ENCODE measurements around the gene AOPEP.

AOPEP gene

DNA sequence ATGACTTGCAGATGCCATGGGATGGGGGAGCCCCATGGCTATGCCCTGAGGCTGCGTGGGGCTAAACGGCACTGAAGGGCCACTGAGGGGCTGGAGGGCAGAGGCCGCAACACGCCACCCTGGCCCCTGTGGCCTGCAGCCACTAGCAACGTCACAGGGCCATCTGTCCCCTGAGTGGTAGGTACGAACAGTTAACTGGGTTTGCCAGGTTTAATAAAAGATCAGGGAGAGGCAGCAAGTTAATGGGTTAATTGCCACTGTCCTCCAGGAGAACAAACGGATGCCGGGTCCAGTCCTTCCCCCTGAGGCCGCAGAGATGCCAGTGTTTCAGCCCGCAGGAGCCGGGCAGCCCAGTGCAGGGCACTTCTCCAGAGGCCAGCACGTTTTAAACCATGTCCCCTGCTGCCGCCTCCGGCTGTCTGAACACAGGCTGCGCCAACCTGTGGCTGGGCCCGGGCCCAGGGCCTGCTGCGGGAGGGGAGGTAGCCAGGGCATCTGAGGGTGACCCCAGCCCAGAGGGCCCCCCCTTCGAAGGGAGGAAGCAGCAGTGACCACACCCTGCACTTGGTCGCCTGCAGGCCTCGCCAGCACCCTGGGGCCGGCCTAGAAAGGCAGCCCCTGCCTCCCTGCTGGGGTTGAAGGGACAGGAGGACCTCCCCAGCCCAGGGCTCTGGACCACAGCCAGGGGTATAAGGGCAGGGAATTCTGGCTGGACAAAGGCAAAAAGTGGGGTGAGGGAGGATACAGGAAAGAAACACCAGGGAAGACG, 363.7 kb downstream of the AOPEP start:
- DNase-seq: no peak

DNA sequence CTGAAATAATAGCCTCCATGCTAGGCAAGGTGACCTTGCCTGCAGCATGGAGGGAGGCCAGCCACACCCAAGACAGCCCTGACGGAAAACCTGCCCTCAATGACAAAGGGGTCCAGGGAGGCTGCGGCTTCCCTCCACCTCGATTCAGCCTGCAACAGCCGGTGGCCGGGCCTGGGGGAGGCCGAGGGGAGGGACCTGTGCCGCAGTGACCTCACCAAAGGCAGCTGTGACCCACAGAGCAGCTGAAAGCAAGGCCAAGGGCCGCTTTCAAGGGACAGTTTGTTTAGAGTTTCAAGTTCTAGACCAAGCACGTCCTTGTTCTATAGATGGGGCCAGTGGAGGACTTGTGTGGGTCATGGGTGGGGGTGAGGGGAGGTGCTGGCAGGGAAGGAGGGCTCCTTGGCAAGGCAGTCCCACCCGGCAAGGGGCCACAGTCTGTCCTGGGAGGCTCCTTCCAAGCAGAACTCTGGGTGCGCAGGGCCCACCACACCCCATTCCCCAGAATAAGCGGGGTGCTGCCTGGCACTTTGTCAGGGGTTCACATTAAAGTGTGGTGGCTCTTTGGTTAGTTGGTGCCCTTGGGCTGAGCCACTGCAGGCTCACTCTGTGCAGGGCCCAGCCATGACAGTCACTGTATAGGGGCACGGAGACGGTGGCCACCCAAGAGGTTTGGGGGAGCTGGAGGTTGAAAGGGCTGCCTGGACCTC, 364.5 kb downstream of the AOPEP start:
- no peak for DNase-seq

DNA sequence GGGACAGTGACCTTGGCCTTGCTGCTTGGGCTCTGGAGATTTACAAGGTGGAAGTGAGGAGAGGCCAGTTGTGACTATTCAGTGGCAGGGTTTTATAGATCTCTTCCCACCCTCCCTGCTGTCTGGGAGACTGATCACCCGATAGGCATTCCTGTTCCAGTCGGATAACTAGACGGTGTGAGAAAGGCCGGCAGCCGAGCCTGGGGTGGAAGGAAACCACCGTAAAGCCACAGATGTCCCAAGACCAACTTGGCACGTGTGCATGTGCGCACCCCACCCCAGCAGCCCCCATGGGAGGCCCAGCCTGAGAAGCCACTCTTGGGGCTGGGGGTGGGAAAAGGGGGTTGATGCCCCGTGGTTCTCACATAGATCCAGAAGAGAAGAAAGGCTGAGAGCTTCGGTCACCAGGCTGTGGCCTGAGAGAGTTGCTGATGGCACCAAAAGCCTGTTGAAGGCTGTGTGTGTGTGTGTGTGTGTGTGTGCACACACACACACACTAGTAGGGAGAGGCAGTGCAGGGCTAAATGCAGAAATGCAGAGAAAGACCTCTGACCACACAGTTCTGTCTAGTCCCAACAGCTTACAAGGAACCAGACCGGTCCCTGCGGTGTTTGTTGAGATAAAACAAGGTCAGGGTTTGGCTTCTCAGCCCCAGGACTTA, 365.2 kb downstream of the AOPEP start:
- DNase-seq: no peak

DNA sequence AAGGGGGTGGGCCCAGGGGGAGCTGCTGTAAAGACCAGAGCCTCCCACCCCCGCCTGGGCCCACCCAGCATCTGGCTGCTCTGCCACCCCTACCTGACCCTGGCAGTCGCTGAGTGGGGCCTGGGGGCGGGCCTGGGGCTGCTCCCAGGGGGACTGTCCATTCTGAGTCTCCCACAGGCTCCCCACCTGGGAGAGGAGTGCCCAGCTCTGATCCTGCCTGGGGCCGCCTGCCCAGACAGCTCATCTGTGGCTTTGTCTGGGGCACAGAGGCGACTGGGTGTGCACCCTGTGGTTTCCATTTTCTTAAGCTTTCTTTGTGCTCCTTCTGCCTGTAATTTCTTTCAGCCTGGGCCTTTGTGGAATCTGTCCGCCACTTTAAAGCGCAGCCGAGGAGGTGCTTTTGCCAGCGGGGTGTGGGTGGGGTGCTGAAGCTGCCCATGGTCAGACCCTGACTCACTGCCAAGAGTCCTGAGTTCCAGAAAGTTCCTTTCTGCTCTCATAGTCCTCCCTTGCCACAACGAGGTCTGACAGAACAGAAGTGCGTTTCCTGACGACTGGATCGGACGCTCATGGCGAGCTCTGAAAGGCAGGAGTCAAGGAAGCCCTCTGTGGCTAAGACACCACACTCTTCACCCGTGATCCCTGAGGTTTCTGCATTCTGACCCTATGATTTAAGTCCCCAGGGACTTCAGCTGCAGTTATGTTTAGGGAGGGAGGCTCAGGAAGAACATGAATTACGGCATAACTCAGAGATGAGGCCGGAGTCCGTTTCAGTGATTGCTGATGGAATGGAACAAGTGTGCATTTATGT, 366.0 kb downstream of the AOPEP start:
- DNase-seq: no peak

DNA sequence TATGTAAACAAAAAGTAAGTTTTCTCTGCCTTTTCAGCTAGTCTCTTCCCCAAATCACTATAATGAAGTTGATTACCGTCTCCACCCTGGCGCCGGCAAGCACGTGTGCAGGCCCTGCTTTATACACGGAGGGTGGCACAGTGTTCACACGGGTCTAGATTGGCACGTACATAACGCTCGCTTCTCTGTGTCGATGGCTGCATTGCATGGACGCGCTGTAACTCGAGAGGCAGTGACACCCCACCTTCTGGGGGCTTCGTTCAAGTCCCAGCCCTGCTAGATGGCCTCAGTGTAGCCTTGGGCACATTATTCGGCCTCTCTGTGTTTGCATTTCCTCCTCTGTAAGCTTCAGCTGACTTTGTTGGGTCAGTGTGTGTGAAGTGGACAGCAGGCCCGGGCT, 367.1 kb downstream of the AOPEP start:
- DNase-seq: no peak

DNA sequence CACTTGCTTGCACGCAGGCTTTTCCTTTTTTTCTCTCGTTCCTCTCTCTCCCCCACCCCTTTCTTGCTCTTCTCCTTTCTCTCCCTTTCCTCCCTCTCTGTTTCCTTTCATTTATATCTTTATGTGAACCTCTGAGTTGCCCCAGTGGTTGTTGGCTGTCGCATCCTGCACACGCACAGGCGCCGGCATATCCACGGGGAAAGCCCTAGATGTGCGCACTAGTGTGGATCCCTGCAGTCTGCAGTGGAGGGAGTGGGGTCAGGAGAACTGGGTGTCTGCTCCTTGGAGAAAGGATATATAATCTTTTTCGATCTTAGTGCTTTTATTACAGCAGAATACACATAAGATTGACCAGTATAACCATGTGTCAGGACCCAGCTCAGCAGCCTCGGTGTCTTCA, 367.5 kb downstream of the AOPEP start:
- no peak for DNase-seq

DNA sequence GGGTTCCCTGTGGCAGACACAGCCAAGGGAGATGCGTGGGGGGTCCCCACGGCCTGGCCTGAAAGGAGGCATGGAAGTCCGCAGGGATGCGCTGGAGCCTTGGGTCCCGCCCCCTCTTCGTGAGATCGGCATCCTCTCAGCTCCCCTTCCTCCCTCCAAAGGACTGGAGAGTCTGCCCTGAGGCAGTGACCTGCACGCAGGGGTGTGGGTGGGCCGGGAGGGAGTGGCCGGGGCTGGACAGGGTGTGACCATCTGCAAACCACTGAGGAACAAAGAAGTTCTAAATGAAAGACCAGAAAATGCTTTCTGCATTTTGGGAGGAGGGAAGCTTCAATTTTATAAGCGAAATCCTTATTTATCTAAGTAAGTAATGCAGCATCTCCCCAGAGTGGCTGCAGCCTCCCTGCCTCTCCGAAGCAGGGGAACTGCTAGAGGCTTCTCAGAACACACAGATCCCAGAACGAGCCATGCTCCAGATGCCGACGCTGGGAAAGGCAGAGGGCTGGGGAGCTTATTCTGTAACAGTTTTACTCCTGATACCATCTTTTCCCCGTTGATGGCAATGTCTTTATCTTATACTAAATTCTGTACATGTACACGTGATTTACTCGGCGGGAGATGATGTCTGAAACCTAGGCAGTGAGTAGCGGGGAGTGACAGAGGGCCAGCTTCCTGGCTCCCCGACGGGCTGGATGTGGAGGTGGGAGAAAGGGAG, 369.3 kb downstream of the AOPEP start:
- DNase-seq: no peak

DNA sequence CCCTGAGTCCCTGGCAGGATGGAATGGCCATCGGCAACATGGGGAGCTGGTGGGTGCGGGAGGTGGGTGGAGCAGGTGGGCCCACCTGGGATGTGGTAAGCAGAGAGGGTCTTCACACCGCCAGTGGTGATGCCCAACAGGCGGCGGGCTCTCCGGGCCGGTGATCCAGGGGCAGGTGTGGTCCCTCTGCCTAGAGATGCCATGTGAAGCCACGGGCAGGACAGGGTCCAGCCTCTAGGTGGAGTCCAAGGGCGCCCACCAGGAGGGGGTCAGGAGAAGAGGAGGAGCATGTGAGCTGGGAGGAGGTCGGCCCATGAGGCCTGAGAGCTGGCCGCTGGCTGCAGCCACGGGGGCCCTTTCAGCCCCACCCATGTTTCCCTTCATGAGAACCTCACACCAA, 369.9 kb downstream of the AOPEP start:
- DNase-seq: no peak

DNA sequence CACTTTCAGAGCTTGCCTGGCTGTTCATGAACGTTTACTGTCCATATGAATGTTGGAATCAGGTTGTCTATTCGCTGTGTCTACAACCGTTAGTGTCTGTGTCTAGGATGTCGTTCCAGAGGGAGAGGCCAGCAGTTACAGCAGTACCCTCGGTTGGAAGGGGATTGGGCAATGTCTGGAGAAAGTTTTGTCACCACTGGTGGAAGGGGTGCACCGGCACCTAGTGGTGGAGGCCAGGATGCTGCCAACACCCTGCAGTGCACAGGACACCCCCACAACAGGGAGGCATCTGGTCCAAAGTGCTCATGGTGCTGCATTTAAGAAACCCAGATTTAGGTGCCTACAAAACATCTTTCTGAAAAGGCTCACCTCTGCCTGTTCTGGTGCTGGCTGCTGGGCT, 370.3 kb downstream of the AOPEP start:
- no peak for DNase-seq

DNA sequence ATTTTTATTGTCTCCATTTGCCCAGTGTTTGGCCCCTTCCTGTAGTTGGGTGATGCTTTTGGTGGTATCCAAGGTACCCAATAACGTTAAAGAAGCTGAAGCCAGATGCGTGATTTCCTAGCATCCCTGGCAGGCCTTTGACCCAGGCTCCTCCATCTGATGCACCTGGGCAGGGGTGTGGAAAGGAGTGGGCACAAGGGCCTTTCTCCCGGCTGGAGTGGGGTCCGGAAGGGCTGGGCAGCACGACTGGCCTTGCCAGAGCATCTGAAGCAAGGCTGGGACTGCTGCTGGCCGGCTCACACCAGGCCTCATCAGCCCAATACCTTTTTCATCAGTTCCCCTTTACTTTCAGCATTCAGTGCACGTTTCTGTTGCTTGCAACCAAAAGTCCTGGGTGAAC, 370.8 kb downstream of the AOPEP start:
- DNase-seq: no peak

DNA sequence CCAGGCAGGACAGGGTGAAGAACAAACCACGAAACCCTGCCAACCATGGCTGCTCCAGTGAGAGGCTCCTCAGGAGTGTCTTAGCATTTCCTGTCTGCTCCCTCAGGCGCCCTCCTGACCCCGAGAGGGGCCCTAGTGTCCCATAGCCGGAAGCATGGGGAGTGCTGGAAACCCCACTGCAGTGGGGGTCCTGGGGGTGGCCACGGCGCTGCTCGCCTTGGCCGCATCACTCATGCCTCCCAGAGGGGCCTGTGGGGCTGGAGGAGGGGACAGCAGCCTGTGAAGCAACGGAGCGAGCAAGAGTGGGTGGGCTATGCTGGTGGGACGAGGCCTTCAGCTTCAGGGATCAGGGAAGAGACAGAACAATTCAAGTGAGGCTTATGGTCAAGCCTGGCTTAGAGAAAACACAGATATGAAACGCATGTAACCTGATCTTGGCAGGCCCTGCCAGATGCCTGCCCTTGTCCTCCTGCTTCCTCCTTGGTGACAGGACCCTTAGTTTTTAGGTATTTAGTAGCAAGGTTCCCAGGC, 372.0 kb downstream of the AOPEP start:
- no peak for DNase-seq

DNA sequence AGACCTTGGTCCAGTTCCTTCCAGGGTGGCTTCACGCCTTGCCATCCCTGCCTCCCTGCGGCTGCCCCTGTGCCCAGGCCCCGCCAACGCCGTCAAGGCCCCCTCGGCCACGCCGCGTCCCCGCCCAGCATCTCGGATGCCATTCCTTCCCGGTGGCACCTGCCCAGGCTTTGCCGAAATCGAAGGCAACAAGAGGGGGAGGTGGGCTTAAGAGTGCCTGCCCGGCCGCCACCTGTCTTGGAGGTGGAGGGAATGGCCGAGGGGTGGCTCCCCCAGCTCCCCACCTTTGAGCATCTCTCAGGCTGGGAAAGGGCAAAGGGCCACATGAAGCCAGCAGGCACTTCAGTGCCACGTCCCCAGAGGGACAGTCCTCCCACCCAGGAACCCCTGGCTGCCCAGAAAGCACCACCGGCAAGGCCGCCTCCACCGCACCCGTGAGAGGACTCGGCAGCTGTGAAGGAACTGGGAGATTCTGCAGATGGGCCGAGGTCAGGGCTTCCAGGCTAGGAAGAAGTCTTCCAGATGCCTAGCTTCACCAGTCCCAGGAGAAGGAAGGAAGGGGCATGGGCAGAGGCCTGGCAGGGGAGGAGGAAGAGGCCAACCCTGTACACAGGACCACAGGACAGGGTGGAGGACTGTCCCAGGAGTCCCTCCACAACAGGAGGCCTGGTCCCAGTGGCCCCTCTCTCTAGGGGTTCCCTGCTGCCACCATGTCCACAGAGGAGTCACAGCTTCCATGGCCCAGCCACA, 373.0 kb downstream of the AOPEP start:
- DNase-seq: no peak

DNA sequence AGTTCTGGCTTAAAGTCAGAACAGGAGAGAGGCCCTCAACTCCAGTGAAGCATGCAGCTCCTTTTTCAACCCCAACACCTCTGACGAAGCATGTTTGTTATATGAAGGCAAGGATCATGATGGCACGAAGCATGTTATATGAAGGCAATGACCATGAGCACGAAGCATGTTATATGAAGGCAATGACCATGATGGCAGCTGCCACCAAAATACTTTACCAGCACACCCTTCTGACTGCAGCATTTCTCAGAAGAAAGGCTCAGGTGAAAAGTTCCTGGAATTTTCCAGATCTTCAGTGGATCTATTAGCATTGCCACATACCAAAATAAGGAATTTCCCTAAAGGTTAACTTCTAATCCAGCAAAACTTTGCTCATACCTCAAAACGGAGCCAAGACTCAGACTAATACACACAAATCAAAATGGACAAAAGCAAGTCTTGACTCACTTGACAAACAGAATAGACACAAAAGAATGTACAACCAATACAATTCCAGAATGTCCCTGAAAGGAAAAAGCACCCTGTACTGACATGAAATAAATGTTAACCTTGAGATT, 373.6 kb downstream of the AOPEP start:
- DNase-seq: no peak

DNA sequence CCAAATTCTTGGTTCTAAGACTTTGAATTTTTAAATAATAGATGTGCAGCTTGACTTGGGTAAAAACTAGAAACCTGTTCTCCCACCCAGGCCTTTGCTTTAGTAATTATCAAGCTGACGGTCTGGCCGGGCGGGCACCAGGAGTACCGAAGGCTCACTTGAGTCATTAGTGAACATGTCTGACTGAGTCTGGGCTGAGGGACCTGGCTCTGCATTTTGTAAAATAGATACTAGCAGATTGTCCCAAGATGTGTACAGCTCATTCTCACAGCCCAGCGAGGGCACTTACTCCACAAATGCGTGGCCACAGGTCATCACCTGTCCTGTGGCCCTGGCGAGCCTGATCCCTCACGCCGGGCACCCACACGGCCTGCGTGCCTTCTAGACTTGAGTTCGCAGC, 374.8 kb downstream of the AOPEP start:
- no peak for DNase-seq

DNA sequence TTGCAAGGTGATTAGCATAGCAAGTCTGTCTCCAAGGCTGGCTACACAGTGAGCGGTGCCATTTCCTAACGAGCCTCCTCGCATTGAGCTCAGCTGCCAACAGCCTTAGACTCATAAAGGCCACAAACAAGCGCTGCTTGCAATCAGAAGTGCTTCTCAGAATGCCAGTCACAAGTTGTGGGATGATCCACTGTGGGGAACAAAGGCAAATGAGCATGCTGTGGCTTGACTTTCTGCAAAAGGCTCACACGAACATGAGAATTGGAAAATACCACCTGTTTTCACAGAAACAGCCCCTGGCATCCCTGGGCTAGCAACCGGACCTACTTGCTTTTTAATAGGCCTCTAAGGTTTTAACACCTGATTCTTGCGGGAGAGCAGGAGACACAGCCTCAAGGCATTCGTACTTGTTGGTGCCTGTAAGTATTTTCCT, 375.5 kb downstream of the AOPEP start:
- DNase-seq: no peak

DNA sequence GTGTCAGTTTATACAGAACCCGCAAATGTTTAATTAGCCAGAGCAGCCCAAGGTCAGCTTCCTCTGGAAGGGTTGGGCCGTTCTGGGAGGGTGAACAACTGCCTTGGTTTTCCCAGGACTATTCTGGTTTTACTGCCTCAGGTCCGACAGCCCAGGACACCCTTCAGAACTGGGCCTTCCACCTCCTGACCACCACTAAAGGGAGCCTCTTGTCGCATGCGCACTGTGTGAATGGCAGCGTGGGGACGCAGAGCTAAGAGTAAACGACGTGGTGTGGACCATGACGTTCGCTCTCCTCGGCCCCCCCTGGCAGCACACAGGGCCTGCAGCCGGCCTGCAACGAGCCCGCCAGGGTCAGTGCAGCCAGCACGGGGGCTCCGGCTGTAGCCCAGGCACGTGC, 376.1 kb downstream of the AOPEP start:
- no peak for DNase-seq

DNA sequence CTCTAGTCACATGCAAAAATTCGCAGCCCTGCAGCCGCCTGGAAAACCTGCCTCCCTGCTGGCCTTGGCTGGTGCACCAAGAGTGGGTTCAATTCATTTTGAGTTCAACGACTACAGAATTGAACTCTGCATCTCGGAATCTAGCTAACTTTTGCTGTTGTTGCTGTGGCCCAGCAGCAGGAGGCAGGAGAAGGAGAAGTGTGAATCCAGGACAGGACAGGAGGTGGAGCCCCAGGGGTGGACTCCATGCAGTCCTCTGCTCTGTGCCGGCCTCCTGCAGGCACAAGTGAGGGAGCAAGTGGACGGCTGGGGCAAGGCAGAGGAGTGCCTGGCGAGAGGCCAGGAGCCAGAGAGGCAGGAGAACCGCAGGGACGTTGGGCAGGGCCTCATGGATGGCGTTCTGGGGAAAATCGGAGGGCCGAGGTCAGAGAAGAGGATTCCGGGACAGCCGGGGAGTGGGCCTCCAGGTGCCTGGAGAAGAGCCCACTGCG, 376.8 kb downstream of the AOPEP start:
- DNase-seq: no peak

DNA sequence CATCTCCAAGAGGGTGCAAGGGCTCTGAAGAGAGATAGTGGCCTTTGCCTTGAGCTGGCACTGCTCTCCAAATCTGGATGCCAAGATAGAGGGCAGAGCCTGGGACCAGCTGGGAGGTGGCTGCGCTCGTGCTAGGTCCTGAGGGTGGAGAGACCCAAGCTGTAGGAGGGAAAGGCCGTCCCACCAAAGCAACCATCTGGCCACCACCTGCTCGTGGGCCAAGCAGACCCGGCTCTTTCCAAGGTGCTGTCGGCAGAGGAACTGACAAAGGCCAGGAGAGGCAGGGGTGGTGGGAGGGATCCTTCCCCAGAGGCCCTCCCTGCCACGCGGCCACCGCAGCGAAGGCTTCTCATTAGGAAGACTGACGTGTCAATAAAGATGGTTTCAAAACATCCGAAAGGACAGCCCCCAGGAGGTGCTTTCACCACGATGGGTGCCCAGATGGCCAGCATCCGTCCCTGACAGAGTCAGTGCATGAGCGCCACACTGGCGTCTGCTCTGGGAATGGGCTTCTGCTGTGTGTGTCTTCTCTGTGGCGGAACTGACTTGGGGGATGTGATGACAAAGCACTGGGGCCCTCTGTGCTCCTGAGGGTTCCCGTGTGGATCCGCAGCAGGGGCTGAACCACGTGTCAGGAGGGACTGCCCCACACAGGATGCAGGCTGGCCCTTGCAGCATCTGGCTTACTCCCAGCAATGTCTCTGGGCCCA, 377.5 kb downstream of the AOPEP start:
- no peak for DNase-seq

DNA sequence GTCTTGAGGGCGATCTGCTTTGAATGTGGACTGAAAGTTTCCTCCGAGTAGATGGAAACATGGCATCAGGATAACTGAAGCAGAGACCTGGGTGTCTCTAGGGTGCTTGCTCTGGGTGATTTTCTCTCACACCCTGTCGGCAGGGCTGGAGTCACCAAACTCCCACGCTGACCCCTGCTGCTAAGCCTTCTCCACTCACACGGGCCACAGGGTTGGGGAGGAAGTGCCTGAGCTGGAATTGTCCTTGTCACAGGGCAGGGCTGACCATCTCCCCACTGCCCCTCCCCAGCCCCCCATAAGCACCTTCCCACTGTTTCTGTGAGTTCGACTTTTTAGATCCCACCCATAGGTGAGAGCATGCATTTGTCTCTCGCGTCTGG, 378.1 kb downstream of the AOPEP start:
- DNase-seq: no peak

DNA sequence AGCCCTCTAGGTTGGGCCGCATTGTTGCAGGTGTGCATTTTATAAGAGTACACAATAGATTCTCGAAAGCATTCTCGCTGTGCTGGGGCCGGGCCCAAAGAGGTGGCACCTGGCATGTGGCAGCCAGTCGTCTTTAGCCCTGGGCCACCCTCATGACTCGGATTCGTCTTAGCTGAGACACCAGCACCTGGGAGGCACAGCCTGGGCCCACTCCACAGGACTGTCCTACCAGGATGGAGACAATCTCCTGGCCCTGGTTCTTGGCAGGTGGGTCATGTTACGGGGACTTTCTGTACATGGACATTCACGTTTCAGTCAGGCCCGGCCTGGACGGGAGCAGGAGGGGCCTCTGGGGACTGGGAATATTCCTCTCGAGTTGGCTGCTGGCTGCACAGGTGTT, 378.5 kb downstream of the AOPEP start:
- no peak for DNase-seq
